Dedifferentiated amniotic fluid mesenchymal stem cell (primary cell): ENCODE results near the gene FHIT.

Experiments used
- DNase-seq: peaks from one replicate; pipeline ENCODE4 v3.0.0-alpha.2; 2016; ENCODE audit errors: extremely low spot score

Gene FHIT

DNA sequence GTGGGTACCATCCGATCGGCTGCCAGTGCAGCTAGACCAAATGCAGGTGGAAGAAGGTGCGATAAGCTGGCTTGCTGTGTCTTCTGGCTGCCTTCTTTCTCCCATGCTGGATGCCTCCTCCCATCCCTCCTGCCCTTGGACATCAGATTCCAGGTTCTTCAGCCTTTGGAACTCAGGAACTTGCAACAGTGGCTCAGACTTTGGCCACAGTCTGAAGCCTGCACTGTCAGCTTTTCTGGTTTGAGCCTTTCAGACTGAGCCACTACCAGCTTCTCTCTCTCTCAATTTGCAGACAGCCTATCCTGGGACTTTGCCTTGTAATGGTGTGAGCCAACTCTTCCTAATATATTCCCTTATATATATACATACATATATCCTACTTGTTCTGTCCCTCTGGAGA lies 485.5 kb downstream of the FHIT start:
- no peak for DNase-seq

DNA sequence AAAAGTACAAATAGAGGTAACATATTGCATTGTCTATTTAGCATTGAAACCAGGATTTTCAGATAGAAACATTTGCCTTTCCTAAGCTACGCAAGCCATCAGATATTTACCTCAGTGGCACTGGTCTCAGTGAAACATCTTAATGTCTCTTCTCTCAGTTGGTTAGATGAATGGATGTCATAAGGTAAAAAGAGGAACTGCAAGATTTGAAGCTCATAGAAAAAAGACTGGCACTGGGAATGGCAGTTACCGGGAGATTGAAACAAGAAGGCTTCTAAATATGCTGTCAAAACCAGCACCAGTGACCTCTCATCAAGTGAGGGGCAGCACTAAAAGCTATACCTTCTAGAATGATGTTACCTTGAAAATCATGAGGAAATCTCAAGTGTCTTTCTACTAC lies 486.4 kb downstream of the FHIT start:
- DNase-seq = no peak

DNA sequence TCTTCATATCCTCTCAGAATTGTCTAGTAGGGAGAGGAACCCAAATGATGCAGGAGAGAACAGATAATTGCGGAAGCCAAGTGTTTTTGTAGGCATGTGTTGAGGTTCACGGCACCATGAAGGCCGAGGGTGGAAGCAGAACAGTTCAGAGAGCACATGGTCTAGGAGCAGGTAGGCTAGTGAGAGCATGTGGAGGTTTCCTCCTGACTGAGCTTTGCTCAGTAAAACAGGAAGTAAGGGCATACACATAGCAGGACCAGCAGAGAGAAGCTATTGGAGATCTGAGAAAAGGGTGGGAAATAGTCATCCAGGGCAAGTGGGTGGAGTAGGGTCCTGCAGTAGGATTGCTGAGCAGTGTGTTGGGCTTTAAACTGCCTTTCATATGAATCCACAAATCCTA lies 491.1 kb downstream of the FHIT start:
- DNase-seq = no peak

DNA sequence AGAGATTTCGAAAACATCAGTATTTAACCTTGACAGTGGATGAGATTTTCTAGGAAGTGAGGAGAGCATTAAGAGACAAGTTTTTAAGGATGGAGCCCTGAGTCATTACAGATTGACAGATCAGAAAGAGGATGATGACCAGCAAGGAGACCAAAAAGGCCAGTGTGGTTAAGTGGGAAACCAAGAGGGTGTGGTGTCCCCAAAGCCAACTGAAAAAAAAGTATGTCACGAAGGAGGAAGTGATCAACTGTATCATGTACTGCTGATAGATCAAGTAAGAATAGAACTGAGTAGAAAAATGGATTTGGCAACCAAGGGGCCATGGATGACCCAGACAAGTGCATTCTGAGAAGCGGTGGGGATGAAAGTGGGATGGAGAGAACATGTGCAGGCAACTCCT lies 491.8 kb downstream of the FHIT start:
- no peak for DNase-seq

DNA sequence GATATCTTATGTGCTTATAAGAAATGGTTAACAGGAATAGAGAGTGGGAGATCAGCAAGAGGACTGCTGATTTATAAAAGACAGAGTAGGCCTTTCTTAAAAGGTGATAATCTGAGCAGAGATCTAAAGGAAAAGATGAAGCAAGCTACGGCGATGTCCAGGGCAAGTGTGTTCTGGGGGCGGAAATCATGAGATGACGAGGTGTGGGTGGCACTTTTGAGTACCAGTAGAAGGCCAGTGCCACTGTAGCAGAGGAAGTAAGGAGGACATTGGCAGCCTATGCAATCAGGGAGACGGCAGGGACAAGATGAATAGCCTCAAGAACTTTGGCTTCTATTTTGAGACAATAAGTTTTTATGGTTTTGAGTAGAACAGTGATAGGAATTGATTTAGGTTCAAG lies 492.4 kb downstream of the FHIT start:
- DNase-seq = no peak

DNA sequence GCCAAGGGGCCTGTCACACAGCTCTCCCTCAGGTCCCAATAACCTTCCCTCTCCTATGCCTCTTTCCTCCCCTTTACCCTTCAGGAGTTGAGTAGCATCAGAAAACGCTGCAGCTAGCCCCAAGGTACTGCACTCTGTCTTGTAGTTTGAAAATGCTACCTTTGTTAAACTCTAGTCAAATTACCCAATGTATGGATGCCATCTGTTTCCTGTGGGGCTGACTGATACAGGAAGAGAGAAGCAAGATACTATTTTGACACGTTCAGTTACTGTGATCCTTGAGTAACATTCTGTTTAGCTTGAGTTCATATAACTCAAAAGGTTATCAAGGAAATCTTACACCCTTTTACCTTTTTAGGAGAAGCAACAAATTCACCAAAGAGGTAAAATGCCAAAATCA lies 493.1 kb downstream of the FHIT start:
- DNase-seq = no peak

DNA sequence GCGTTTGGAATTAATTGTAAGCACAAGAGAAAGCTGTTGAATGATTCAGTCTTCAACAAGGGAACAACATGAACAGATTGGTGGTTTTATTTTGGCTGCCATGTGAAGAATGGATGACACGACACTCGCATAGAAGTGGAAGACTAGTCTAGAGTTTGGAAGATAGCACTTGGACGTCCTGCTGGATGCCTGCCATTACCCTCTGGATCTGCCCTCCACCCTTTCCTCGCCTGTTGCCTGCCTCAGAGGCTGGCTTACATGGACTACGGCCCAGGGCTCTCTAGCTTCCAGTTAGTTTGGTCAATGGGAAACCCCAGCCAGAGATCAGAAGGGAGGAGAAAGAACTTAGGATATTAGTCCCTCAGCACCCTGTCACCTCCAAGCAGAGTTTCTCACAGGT lies 493.5 kb downstream of the FHIT start:
- DNase-seq = no peak

DNA sequence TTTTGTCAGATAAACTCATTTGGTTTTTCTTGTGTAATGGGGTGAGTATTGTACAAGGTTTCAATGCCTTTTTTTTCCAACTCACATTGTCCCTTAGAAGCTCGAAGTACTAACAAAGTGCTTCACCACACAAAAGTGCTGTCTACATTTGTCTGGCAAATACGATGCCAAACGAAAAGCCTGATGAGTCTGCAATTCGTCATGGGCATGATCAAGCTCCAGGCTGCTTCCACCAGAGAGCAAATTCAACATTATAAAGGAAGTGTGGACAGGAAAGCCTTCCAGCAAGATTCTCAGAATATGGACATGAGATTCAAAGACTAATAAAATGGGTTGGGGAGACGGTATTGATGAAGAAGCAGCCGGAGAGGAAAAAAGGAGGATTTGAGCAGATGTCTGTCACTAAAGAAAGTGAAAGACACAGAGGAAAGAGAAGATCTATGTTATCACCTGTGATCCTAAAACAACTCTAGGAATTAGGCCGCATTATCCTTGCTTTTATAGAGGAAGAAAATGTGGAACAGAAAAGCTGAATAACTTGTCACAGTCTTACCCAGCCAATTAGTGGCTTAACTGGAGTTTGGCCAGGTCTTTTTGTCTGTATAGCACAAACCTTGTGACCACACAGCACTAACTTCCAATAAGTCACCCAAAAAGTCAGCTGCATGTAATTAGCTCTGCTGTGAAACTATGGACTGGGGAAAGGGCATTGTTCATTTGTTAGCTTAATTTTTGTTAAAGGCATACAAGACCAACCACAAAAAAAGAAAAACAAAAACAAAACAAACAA lies 494.8 kb downstream of the FHIT start:
- DNase-seq = no peak

DNA sequence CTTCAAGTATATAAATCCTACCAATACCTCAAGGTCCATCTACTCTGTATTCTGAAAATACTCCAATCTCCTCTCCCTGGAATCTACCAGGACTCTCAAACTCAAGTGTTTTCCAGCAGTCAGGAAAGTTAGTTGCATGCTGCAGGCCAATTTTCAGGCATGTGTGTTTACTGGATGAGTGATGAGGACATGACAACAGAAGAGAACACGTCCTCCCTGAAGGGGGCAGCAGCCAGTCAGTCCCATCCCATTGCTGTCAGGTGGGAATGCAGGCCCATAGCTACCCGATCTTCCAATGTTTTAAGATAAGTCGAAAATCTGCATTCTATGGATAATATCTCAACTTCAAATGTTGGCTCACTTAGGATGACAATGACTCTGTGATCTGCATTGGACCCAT lies 496.2 kb downstream of the FHIT start:
- no peak for DNase-seq

DNA sequence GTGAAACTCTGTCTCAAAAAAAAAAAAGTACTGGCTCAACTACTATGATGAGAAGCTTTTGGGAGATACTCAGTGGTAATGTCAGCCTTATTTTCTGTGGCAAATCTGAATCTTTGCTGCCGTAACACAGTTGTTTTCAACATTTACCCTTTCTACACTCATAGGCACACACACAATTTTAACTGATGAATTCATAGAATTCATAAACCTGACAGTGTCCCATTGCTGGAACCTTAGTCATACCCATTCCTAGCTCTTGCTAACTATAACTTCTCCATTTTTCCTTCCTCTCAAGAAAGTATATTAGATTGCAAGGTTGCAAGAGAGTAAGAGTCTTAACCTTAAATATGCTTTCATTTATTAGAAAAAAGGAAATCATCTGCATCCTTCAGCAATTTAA lies 496.6 kb downstream of the FHIT start:
- DNase-seq = no peak

DNA sequence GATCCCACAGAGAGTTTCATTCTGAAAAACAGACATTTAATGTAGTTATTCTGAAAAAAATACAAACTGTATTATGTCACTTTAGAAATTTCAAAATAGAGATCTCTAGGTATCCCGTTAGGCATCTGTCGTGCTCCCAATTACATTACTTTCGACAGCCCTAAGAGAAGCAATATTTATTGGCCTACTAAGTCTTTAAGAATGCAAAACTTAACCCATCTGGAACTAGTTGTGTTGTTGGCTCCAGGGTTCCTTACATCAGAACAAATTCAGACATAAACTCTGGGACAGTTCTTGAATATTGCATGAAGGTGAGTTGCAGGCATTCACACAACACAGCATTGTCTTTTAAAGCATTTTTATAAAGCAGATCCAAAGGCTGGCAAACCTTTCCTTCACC lies 498.4 kb downstream of the FHIT start:
- DNase-seq = no peak

DNA sequence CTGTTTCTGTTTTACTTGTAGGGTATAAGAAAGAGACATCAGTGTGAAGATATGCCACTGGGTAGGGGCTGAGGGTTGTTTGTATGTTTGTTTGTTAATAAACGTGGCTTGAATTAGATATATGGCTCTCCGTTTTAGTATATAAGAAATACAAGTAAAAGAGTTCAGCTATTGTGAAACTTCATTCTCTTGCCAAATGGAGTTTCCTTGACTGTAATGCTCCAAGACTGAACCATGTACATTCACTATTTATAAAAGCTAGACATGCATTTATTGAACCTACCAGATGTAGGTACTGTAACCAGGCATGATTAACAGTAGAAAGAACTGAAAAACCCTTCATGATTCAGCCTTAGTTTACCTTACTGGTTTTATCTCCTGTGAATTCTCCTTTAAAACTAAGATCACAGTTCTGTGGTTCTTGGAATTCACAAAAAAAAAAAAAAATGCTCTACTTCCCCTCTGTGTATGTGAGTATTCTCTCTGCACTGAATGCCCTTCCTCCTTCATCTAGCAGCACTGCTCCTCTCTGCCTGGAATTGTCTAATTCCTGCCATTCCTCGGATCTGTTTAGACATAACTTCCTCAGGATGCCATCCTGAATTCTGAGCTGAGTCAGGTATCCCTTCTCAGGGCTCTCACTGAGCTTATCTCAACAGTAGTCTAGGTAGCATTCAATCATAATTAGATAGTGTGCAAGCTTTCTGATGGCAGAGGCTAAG lies 504.4 kb downstream of the FHIT start:
- DNase-seq = no peak

DNA sequence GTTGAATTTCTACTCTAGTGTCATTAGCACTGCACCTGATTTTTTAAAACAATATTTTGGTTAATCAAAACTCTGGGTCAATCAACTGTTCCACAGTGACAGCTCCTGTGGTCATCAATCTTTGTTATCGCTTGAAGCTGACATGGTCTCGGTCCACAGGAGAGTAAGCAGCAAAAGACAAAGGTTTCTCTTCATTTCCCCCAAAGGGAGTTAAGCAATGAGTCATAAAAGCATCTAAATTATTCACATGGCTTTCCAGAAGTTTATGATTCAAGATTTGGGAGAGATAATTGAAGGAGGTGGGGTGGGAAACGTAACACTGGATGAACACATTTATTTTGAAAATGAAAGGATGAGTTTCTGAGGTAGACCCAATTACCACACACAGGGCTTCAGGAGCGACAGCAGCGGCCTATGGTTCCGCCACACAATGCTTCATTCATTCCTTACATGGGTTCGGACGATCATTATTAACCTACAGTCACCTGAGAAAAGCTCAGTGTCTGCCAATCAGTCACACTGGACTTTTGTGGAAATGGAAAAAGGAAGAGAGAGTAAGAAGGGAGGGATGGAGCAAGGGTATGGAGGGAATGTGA lies 505.1 kb downstream of the FHIT start:
- DNase-seq = no peak

DNA sequence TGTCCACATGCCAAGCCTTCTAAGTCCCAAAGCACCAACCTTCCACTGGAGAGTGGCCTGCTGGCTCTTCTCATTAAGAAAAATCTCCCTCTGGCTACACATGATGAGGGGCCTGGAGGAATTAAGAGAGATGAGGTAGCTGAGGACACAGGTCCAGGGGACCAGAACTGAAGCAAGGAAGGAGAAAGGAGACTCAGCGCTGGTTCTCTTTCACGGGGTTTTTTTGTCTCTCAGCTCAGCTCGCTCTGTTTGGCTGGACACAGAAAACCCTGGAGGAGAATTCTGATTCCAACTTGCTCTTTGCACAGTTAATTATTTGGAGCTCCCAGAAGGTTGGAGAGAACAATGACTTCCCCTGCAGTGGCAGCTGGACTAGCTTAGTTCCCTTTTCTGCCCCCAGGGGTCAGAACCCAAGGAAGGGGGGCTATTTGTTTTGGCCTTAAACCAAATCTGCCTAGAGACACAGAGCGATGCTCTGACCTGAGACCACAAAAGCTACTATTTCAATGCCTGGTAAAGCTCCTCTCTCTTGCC lies 507.6 kb downstream of the FHIT start:
- DNase-seq = no peak

DNA sequence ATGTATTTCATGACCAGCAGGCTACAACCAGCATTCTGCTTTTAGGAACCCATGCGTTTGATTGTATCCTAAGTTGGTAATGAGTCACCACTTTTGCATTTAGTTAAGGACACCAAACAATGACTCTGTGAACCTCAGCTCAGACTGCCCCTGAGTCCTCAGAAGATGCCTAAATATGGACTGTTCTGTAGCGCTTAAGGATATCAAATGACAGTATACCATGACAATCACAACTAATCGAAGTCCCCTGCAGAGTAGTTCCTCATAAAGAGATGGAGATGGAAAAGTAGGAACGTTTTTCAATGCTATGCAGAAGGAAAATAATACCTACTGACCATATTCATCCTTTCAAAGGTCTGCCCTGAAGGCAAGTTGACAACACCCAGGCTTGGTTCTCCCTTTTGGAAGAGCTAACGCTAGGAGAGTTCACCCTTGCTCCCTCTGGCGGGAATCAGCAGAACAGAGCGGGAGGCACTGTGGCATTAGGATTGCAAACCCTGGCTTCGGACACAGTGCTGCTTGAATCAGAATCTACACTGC lies 508.6 kb downstream of the FHIT start:
- DNase-seq = no peak

DNA sequence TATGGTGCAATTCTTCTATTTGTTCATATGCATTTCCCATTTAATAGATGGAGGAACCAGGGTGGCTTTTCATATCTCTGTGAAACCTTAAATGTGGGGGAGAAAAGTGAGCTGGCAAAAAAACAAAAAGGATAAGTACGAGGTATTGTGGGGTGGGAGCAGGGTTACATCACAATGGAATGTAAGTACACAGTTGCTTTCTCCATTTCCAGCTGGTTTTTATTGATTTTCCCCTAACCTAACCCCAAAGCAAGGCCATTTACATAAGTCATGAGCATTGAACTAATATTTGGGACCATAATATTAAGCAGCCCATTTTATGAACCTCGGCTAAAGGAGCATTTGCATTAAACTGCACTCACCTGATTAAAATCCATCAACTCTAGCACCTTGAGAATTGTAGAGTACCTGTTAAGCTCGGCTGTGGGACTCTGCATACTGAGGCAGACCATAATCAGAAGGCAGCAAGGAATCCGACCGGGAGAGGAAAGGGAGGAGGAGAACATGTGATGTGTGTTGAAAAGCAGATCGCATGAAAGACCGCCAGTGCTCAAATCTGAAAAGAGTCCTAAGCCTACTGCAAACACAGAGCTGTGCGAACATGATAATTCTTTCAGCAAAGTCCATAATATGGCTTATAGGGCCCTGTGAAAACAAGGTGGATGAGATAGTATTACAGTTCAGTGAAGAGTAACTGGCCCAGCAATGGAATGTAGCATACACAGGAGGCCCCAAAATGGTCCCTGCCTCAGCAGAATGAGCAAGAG lies 513.4 kb downstream of the FHIT start:
- no peak for DNase-seq

DNA sequence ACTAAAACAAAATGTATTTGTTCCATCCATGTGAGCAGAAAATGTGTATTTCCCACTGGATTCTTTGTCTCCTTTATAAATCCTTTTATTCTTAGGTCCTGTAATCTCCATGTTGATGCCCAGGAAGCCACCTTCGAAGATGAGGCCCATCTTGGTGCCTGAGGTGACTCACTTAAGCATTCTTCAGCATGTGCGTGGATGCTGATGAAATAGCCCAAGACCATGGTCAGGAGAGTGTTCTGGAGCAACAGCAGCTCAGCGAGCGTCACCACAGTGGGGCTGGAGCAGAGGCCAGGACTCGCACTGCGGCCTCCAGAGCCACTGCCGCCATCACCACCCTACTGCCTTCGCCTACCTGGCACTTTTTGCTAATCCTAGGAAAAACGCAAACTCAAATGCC lies 520.9 kb downstream of the FHIT start:
- no peak for DNase-seq

DNA sequence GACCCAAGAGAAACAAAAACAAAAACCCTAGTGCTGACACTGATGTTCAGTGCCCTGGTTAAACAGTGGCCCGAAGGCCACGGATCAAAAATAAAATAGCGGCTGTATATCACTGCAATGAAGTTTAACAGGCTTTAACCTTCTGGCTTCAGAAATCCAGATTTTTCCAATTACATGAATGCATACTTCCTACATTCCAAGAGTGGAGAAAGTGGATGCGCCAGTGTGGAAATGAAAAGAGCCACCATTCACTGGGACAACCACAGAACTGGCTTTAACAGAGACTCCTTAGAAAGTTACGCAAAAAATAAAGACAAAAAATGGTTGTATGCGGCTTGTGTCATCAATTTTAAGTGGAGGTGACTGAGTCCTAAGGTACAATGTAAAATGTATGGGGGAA lies 522.2 kb downstream of the FHIT start:
- no peak for DNase-seq

DNA sequence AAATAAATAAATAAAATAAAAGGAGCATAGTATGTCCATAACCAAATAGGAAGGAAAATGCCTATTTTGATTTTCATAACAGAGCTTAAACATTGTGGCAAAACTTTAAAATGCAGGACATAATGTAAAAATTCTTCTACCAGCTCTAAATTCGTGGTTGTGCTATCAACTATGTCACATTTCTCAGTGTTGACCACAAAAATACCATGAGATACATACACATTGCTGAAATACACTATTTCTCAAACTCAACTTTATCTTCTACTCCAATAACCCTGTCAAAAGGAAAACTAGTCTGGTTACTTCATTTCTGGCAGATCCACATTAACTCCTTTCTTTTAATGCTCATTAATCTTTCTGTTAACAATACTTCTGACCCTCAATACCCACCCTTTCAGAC lies 523.2 kb downstream of the FHIT start:
- DNase-seq = no peak

DNA sequence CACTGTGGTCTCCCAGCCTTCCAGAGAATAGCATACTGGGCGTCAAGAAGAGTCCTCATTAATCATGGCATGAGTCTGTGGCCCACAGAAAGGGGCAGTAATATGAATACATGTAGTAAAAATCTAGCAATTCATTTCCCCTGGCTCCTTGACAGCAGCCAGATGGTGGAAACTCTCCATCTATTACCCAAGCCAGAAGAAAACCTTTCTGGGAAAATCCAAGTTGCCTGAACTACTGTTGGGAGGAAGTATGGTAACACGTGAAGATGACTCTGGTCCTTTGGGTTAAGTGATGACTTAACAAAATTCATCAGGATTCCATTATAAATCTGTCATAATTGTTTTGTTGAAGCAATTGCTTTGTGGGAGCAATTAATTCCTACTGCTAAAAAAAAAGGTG lies 530.5 kb downstream of the FHIT start:
- DNase-seq = no peak

DNA sequence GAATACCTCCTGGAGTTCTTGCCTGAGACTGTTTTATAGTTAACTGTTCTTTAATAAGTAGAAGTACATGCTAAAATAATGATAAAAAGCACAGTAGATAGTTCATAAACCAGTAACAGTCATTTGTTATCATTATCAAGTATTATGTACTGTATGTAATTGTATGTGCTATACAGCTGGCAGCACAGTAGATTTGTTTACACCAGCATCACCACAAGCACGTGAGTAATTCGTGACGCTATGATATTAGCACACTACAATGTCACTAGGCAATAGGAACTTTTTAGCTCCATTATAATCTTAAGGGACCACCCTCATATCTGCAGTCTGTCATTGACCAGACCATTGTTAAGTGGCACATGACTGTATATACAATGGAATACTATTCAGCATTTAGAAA lies 534.7 kb downstream of the FHIT start:
- no peak for DNase-seq
